Measurements from ENCODE around the gene AIPL1.

AIPL1 gene

DNA sequence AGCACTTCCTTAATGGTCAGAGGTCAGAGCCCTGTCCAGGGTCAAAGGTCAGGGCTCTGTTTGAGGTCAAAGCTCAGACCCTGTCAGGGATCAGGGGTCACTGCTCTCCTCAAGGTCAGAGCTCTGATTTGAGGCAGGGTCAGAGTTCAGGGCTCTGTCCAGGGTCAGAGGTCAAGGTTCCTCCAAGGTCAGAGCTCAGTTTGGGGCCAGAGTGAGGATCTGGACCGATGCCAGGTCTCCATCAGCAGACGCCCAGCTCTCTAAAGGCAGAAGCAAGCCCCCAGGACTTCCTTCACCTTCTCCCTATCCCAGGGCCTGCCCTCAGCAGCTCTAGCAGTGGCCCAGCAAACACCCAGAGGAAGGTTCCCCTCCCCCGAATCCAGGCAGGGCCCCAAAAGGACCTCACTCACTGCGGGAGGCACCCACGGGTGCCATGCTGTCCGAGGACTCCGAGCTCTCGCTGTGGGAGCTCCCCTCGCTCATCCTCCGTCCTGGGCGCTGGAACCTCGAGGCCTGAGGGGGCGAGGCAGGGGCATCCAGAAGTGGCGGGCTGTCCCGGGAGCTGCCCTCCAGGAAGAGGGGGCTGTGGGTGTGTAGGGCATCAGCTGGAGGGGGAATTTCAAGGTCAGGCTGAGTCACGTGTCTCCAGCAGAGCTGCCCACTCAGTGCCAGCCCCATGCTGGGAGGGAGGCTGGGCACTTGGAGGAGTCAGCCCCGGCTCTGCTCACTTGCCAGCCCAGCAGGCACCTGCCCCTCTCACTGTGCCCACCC lies 36.0 kb upstream of the AIPL1 start:
- TF ChIP-seq, protein P1, sequence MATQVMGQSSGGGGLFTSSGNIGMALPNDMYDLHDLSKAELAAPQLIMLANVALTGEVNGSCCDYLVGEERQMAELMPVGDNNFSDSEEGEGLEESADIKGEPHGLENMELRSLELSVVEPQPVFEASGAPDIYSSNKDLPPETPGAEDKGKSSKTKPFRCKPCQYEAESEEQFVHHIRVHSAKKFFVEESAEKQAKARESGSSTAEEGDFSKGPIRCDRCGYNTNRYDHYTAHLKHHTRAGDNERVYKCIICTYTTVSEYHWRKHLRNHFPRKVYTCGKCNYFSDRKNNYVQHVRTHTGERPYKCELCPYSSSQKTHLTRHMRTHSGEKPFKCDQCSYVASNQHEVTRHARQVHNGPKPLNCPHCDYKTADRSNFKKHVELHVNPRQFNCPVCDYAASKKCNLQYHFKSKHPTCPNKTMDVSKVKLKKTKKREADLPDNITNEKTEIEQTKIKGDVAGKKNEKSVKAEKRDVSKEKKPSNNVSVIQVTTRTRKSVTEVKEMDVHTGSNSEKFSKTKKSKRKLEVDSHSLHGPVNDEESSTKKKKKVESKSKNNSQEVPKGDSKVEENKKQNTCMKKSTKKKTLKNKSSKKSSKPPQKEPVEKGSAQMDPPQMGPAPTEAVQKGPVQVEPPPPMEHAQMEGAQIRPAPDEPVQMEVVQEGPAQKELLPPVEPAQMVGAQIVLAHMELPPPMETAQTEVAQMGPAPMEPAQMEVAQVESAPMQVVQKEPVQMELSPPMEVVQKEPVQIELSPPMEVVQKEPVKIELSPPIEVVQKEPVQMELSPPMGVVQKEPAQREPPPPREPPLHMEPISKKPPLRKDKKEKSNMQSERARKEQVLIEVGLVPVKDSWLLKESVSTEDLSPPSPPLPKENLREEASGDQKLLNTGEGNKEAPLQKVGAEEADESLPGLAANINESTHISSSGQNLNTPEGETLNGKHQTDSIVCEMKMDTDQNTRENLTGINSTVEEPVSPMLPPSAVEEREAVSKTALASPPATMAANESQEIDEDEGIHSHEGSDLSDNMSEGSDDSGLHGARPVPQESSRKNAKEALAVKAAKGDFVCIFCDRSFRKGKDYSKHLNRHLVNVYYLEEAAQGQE (IDR thresholded peaks at IDR 0.05; ENCODE audit: insufficient read depth in 1 of 2, low read depth in 2 of 2, low read length in 2 of 2), result no peak
- TF ChIP-seq FOXP2 (optimal IDR thresholded peaks at IDR 0.05; ENCODE audit: borderline replicate concordance, extremely low read depth, extremely low read length, insufficient read depth) (no peak), POLR2AphosphoS5 (IDR thresholded peaks at IDR 0.05; ENCODE audit: low read depth, low read length) (no peak), SIN3A (IDR thresholded peaks at IDR 0.05; ENCODE audit: borderline replicate concordance, insufficient read depth, low read length) (no peak), TAF1 (IDR thresholded peaks at IDR 0.05; ENCODE audit: borderline replicate concordance, insufficient read depth, low read length) (no peak)

DNA sequence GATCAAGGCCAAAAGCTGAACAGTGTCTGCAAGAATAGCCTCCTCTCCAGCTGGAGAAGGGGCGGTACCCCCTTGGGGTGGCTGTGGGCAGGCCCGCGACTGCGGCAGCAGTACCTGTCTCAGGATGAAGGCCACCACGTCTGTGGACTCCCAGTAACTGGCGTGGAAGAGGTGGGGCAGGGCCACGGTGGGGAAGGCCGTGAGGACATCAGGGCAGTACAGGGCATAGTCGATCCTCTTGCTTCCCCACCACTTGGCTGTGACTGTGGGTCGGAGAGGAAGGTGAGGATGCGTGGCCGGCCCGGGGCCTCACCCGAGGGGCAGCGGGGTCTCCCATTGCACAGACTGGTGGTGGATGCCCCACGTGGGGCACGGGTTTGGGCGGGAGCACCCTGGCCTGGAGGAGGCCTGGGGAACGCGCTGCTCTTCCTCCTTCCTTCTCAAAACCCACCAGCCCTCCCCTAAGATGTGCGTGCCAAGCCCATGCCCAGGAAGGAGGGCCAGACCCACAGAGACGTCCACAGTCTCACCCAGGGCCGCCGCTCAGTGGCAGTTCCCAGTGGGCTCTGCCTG lies 35.3 kb upstream of the AIPL1 start:
- TF ChIP-seq, protein P1 (IDR thresholded peaks at IDR 0.05; ENCODE audit: insufficient read depth in 1 of 2, low read depth in 2 of 2, low read length in 2 of 2), result no peak
- no peak for TF ChIP-seq SIN3A (IDR thresholded peaks at IDR 0.05; ENCODE audit: borderline replicate concordance, insufficient read depth, low read length)
- TF ChIP-seq TAF1 (IDR thresholded peaks at IDR 0.05; ENCODE audit: borderline replicate concordance, insufficient read depth, low read length), result no peak
- TF ChIP-seq FOXP2 (optimal IDR thresholded peaks at IDR 0.05; ENCODE audit: borderline replicate concordance, extremely low read depth, extremely low read length, insufficient read depth), result no peak
- no peak for TF ChIP-seq POLR2AphosphoS5 (IDR thresholded peaks at IDR 0.05; ENCODE audit: low read depth, low read length)

DNA sequence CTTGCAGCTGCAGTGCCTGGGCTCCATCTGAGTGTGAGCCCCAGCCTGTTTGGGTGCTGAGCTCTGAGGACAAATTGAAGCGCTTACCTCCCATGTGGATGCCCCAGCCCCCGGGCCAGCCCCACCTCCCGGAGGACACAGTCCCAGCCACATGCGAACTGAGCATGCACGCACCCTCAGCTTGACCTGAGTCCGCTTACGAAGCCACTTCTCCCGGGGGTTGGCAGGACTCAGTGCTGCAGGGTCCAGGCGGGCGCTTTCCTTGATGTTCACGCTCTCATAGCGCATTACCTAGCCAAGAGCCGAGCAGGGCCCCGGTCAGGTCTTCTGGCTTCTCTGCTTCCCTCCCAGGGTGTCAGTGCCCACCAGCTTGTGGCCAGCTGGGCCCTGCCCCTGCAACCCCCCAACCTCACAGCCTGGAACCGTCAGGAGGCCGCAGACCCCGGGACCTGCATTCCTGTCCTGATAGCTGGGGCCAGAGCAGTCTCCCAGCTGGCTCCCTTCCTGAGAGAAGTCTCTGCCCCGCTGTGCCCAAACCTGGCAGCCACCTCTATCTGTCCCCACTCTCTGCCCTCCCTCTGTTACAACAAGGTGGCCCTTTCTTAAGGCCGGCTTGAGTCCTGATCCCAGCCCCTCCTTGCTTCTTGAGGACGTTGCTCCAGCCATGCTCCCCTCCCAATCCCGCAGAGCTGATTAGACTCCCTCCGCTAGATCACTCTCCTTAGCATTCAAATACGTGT lies 33.3 kb upstream of the AIPL1 start:
- no peak for TF ChIP-seq SIN3A (IDR thresholded peaks at IDR 0.05; ENCODE audit: borderline replicate concordance, insufficient read depth, low read length)
- TF ChIP-seq, protein P1 (IDR thresholded peaks at IDR 0.05; ENCODE audit: insufficient read depth in 1 of 2, low read depth in 2 of 2, low read length in 2 of 2), result no peak
- TF ChIP-seq FOXP2 (optimal IDR thresholded peaks at IDR 0.05; ENCODE audit: borderline replicate concordance, extremely low read depth, extremely low read length, insufficient read depth), result no peak

DNA sequence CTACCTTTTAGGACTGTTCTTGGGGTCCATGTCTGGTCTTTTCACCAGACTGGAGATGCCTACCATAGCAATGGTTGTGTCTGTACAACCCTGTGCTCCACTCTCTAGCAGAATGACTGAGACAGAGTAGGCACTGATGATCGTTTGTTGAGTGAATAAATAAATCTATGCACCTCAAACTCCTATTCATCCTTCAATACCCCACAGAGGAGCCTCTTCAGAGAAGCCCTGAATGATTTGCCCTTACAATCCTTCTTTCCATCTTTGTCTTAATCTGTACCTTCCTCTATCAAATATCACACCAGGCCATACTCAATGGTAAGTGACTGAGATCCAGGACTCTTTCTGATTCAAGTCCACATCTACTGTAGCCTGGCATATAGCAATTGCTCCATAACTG lies 32.6 kb upstream of the AIPL1 start:
- no peak for TF ChIP-seq POLR2AphosphoS5 (IDR thresholded peaks at IDR 0.05; ENCODE audit: low read depth, low read length)
- TF ChIP-seq, protein P1 (IDR thresholded peaks at IDR 0.05; ENCODE audit: insufficient read depth in 1 of 2, low read depth in 2 of 2, low read length in 2 of 2), result no peak
- no peak for TF ChIP-seq TAF1 (IDR thresholded peaks at IDR 0.05; ENCODE audit: borderline replicate concordance, insufficient read depth, low read length)
- no peak for TF ChIP-seq SIN3A (IDR thresholded peaks at IDR 0.05; ENCODE audit: borderline replicate concordance, insufficient read depth, low read length)
- TF ChIP-seq FOXP2 (optimal IDR thresholded peaks at IDR 0.05; ENCODE audit: borderline replicate concordance, extremely low read depth, extremely low read length, insufficient read depth), result no peak
